Activated CD8-positive, alpha-beta T cell treated with anti-CD3 and anti-CD28 coated beads for 36 hours (primary cell): ENCODE data around the gene COL8A1. TPM values are rescaled to one million over a fixed set of nuclear protein-coding genes. Genes with fewer than 3 reads are reported as not detected.
A peak's percentile ranks its signal among the peaks of the same experiment; 100 is the strongest.

Source experiments
- ATAC-seq: fragments of 200-7000 bp; cut with Tn5 transposase; one replicate; pipeline ENCODE4 v1.10.0; 2021; ENCODE audit warnings: mild to moderate bottlenecking, moderate library complexity
- CTCF ChIA-PET: fragments of 350-600 bp; sonication (Branson Sonifier 250); formaldehyde crosslinking; loops from one replicate; lab custom pipeline; 2021; ENCODE audit warnings: antibody characterized with exemption; lab: Charles Lee
- POLR2A ChIA-PET: fragments of 350-600 bp; sonication (Branson Sonifier 250); formaldehyde crosslinking; loops from one replicate; lab custom pipeline; 2021; ENCODE audit warnings: antibody characterized with exemption; lab: Charles Lee
- DNase-seq: peaks from one replicate; pipeline ENCODE4 v3.0.0-alpha.2; 2020
- H3K27ac Mint-ChIP-seq: one replicate; pipeline ENCODE4 v1.8.0; 2021; ENCODE audit warnings: mild to moderate bottlenecking, mixed read lengths
- H3K27me3 Mint-ChIP-seq: one replicate; pipeline ENCODE4 v1.8.0; 2021; ENCODE audit warnings: mixed read lengths
- H3K36me3 Mint-ChIP-seq: one replicate; pipeline ENCODE4 v1.8.0; 2021; ENCODE audit warnings: low read depth, mixed read lengths
- H3K4me1 Mint-ChIP-seq: one replicate; pipeline ENCODE4 v1.8.0; 2021; ENCODE audit warnings: low read depth, mixed read lengths
- H3K4me3 Mint-ChIP-seq: one replicate; pipeline ENCODE4 v1.8.0; 2021; ENCODE audit warnings: mild to moderate bottlenecking, moderate library complexity, mixed read lengths
- H3K9me3 Mint-ChIP-seq: one replicate; pipeline ENCODE4 v1.8.0; 2021; ENCODE audit warnings: mixed read lengths
- CTCF ChIP-seq: fragments of 200-600 bp; IDR thresholded peaks from one replicate; pipeline ENCODE4 v1.8.0; 2022; ENCODE audit warnings: antibody characterized with exemption, mild to moderate bottlenecking
- intact Hi-C: fragments of 100-400 bp; cut with micrococcal nuclease; formaldehyde crosslinking; loops from one replicate; pipeline ENCODE4 v1.10.0; 2022
- total RNA-seq, 2 experiments: library from RNA; stranded (reverse); gene quantifications; one replicate each; pipeline ENCODE4 v1.2.3, GENCODE V29; 2021

COL8A1 gene
- total RNA-seq, 2 experiments from 2014 or later, result not detected

- H3K36me3 Mint-ChIP-seq, result peaks cover 10% of the 10 kb centered on the region
- H3K27ac Mint-ChIP-seq, result no peak overlapping the region
- ATAC-seq, result no peak
- no peaks in the 10 kb centered on the region for H3K27me3 Mint-ChIP-seq
- ChIA-PET CTCF (no interaction called here), POLR2A (no interaction called here)
- no peaks in the 10 kb centered on the region for H3K4me1 Mint-ChIP-seq
- no peak overlapping the region for H3K4me3 Mint-ChIP-seq
- DNase-seq, result no peak
- peaks cover 13% of the 10 kb centered on the region for H3K9me3 Mint-ChIP-seq
- intact Hi-C loops, result no loop called here
- no peak for TF ChIP-seq CTCF
Measured at GRCh38 chr3:99803297-99803696, 164.9 kb downstream of the COL8A1 start.

GRCh38 chr3:99805160-99805559 is 166.8 kb downstream of the COL8A1 start:
- intact Hi-C loops, result no loop called here
- ChIA-PET POLR2A (no interaction called here), CTCF (interaction anchor here (1.4 kb wide), 1 partner anchor 62 kb away, joined by 3 read pairs; no protein-coding TSS in a partner anchor)
- ATAC-seq, result no peak
- DNase-seq, result no peak
- Mint-ChIP-seq H3K36me3 (peaks cover 10% of the 10 kb centered on the region), H3K27ac (no peak overlapping the region), H3K4me3 (no peak overlapping the region), H3K27me3 (no peaks in the 10 kb centered on the region), H3K4me1 (no peaks in the 10 kb centered on the region), H3K9me3 (peaks cover 13% of the 10 kb centered on the region)
- TF ChIP-seq CTCF, result no peak

GRCh38 chr3:99808163-99808794 is 169.9 kb downstream of the COL8A1 start:
- POLR2A ChIA-PET, result no interaction called here
- no peaks in the 10 kb centered on the region for H3K27me3 Mint-ChIP-seq
- DNase-seq, result peak; percentile 47
- CTCF ChIA-PET, result interaction anchor here (0.6 to 2.1 kb wide), 22 partner anchors 9 to 454 kb away, joined by 3 to 11 read pairs (median 4); partner anchors contain the start of gene CMSS1
- H3K9me3 Mint-ChIP-seq, result peaks cover 13% of the 10 kb centered on the region
- intact Hi-C loops, result no loop called here
- peaks cover 10% of the 10 kb centered on the region for H3K36me3 Mint-ChIP-seq
- no peaks in the 10 kb centered on the region for H3K4me1 Mint-ChIP-seq
- no peak overlapping the region for H3K4me3 Mint-ChIP-seq
- peak; percentile 24 for ATAC-seq
- TF ChIP-seq CTCF, result peak; percentile 84
- no peak overlapping the region for H3K27ac Mint-ChIP-seq

GRCh38 chr3:99809565-99809964 is 171.2 kb downstream of the COL8A1 start:
- no peak for TF ChIP-seq CTCF
- intact Hi-C loops, result no loop called here
- no peak for DNase-seq
- no peak for ATAC-seq
- Mint-ChIP-seq H3K4me1 (no peaks in the 10 kb centered on the region), H3K4me3 (no peak overlapping the region), H3K36me3 (peaks cover 5% of the 10 kb centered on the region), H3K9me3 (peaks cover 9% of the 10 kb centered on the region), H3K27me3 (no peaks in the 10 kb centered on the region), H3K27ac (no peak overlapping the region)
- ChIA-PET POLR2A (no interaction called here), CTCF (interaction anchor here (2.1 kb wide), 1 partner anchor 259 kb away, joined by 5 read pairs; no protein-coding TSS in a partner anchor)

- no peak for TF ChIP-seq CTCF
- no peaks in the 10 kb centered on the region for H3K4me1 Mint-ChIP-seq
- H3K27me3 Mint-ChIP-seq, result no peaks in the 10 kb centered on the region
- H3K27ac Mint-ChIP-seq, result no peak overlapping the region
- intact Hi-C loops, result no loop called here
- H3K4me3 Mint-ChIP-seq, result no peak overlapping the region
- peaks cover 4% of the 10 kb centered on the region for H3K36me3 Mint-ChIP-seq
- ChIA-PET POLR2A (no interaction called here), CTCF (interaction anchor here (0.9 to 1.1 kb wide), 2 partner anchors 19 to 49 kb away, joined by 3 read pairs; no protein-coding TSS in a partner anchor)
- DNase-seq (no peak), ATAC-seq (no peak)
- H3K9me3 Mint-ChIP-seq, result peaks cover 6% of the 10 kb centered on the region
Measured at GRCh38 chr3:99810403-99810802, 172.0 kb downstream of the COL8A1 start.
